ENCODE measurements around the gene TLN1. TPM values are rescaled to one million over a fixed set of nuclear protein-coding genes. Genes with fewer than 3 reads are reported as not detected.

The TLN1 gene
- total and polyA plus RNA-seq, 5 donors from 2014 or later, result 33.7 to 277 (median 35.9) TPM

- H3K27me3 Mint-ChIP-seq, result peaks cover 19% of the 10 kb centered on the region
- peaks cover 17 to 78% (median 59%) of the 10 kb centered on the region in 4 donors for H3K4me1 Mint-ChIP-seq
- H3K4me1 ChIP-seq (ENCODE audit: control insufficient read depth, insufficient read depth, low read length, poor library complexity, severe bottlenecking), result peaks cover 45% of the 10 kb centered on the region
- no peak overlapping the region for H3K4me3 ChIP-seq (ENCODE audit: low read depth, low read length)
- no peaks in the 10 kb centered on the region for H3K27me3 ChIP-seq (ENCODE audit: control insufficient read depth, insufficient read depth, low read length)
- H3K9me3 Mint-ChIP-seq, result peaks cover 0 to 3% (median 0%) of the 10 kb centered on the region in 7 donors
- ATAC-seq (ENCODE audit: low read depth in 2 of 2) (no peak), DNase-seq (no peak)
- H3K36me3 ChIP-seq (ENCODE audit: control insufficient read depth, insufficient read depth, low read length), result peaks cover 11% of the 10 kb centered on the region
- H3K27ac ChIP-seq (ENCODE audit: insufficient read depth, low read length, poor library complexity, severe bottlenecking), result peak overlapping the region; percentile 99
- H3K9me3 ChIP-seq (ENCODE audit: control insufficient read depth in 2 of 2, low read length in 2 of 2), result no peaks in the 10 kb centered on the region
- peaks cover 14% of the 10 kb centered on the region for H3K36me3 Mint-ChIP-seq
- H3K4me3 Mint-ChIP-seq, result peak overlapping the region; percentile 91 to 98 (median 96)
- peak overlapping the region; percentile 96 to 100 (median 100) for H3K27ac Mint-ChIP-seq
Observed at GRCh38 chr9:35656348-35656747, 75.6 kb downstream of the TLN1 start.

- Histone ChIP-seq H3K4me3 (ENCODE audit: low read depth, low read length) (no peak overlapping the region), H3K27ac (ENCODE audit: insufficient read depth, low read length, poor library complexity, severe bottlenecking) (no peak overlapping the region), H3K27me3 (ENCODE audit: control insufficient read depth, insufficient read depth, low read length) (no peaks in the 10 kb centered on the region), H3K9me3 (ENCODE audit: control insufficient read depth in 2 of 2, low read length in 2 of 2) (no peaks in the 10 kb centered on the region), H3K4me1 (ENCODE audit: control insufficient read depth, insufficient read depth, low read length, poor library complexity, severe bottlenecking) (peaks cover 46% of the 10 kb centered on the region), H3K36me3 (ENCODE audit: control insufficient read depth, insufficient read depth, low read length) (peaks cover 4% of the 10 kb centered on the region)
- Mint-ChIP-seq H3K9me3 (peaks cover 0 to 3% (median 0%) of the 10 kb centered on the region in 7 donors), H3K4me1 (peaks cover 17 to 70% (median 46%) of the 10 kb centered on the region in 4 donors), H3K27me3 (peaks cover 19% of the 10 kb centered on the region), H3K4me3 (peak overlapping the region in 1 of 4 donors; percentile 69), H3K36me3 (peaks cover 6% of the 10 kb centered on the region), H3K27ac (peak overlapping the region; percentile 48 to 86 (median 73))
- no peak for ATAC-seq (ENCODE audit: low read depth in 2 of 2)
- no peak for DNase-seq
Observed at GRCh38 chr9:35653611-35654010, 78.4 kb downstream of the TLN1 start.

GRCh38 chr9:35652829-35653209 lies 79.2 kb downstream of the TLN1 start:
- Histone ChIP-seq H3K4me1 (ENCODE audit: control insufficient read depth, insufficient read depth, low read length, poor library complexity, severe bottlenecking) (peaks cover 54% of the 10 kb centered on the region), H3K4me3 (ENCODE audit: low read depth, low read length) (no peak overlapping the region), H3K9me3 (ENCODE audit: control insufficient read depth in 2 of 2, low read length in 2 of 2) (no peaks in the 10 kb centered on the region), H3K27ac (ENCODE audit: insufficient read depth, low read length, poor library complexity, severe bottlenecking) (no peak overlapping the region), H3K36me3 (ENCODE audit: control insufficient read depth, insufficient read depth, low read length) (peaks cover 5% of the 10 kb centered on the region), H3K27me3 (ENCODE audit: control insufficient read depth, insufficient read depth, low read length) (no peaks in the 10 kb centered on the region)
- Mint-ChIP-seq H3K36me3 (peaks cover 7% of the 10 kb centered on the region), H3K9me3 (peaks cover 0 to 1% (median 0%) of the 10 kb centered on the region in 7 donors), H3K4me3 (peak overlapping the region in 1 of 4 donors; percentile 98), H3K27me3 (peaks cover 17% of the 10 kb centered on the region), H3K27ac (peak overlapping the region; percentile 9 to 73 (median 20)), H3K4me1 (peaks cover 14 to 76% (median 51%) of the 10 kb centered on the region in 4 donors)
- ATAC-seq (ENCODE audit: low read depth in 2 of 2) (no peak), DNase-seq (no peak)

GRCh38 chr9:35651956-35652828 lies 79.8 kb downstream of the TLN1 start:
- peaks cover 14% of the 10 kb centered on the region for H3K27me3 Mint-ChIP-seq
- H3K36me3 ChIP-seq (ENCODE audit: control insufficient read depth, insufficient read depth, low read length), result peaks cover 5% of the 10 kb centered on the region
- ATAC-seq (ENCODE audit: low read depth in 2 of 2) (no peak), DNase-seq (no peak)
- H3K4me1 Mint-ChIP-seq, result peaks cover 10 to 76% (median 53%) of the 10 kb centered on the region in 4 donors
- no peaks in the 10 kb centered on the region for H3K9me3 ChIP-seq (ENCODE audit: control insufficient read depth in 2 of 2, low read length in 2 of 2)
- peaks cover 55% of the 10 kb centered on the region for H3K4me1 ChIP-seq (ENCODE audit: control insufficient read depth, insufficient read depth, low read length, poor library complexity, severe bottlenecking)
- H3K4me3 Mint-ChIP-seq, result peak overlapping the region; percentile 96 to 100 (median 97)
- H3K27me3 ChIP-seq (ENCODE audit: control insufficient read depth, insufficient read depth, low read length), result no peaks in the 10 kb centered on the region
- H3K9me3 Mint-ChIP-seq, result no peaks in the 10 kb centered on the region
- peak overlapping the region; percentile 93 for H3K27ac ChIP-seq (ENCODE audit: insufficient read depth, low read length, poor library complexity, severe bottlenecking)
- peaks cover 5% of the 10 kb centered on the region for H3K36me3 Mint-ChIP-seq
- peak overlapping the region in 2 of 3 donors; percentile 88 to 91 for H3K27ac Mint-ChIP-seq
- no peak overlapping the region for H3K4me3 ChIP-seq (ENCODE audit: low read depth, low read length)

- no peaks in the 10 kb centered on the region for H3K9me3 ChIP-seq (ENCODE audit: control insufficient read depth in 2 of 2, low read length in 2 of 2)
- ATAC-seq (ENCODE audit: low read depth in 2 of 2) (no peak), DNase-seq (peak; percentile 32 to 73 (median 43))
- H3K27me3 Mint-ChIP-seq, result peaks cover 12% of the 10 kb centered on the region
- H3K36me3 ChIP-seq (ENCODE audit: control insufficient read depth, insufficient read depth, low read length), result peaks cover 5% of the 10 kb centered on the region
- H3K27me3 ChIP-seq (ENCODE audit: control insufficient read depth, insufficient read depth, low read length), result no peaks in the 10 kb centered on the region
- peak within 1 kb of the TSS; percentile 93 for H3K27ac ChIP-seq (ENCODE audit: insufficient read depth, low read length, poor library complexity, severe bottlenecking)
- H3K4me1 Mint-ChIP-seq, result peaks cover 0 to 77% (median 47%) of the 10 kb centered on the region in 4 donors
- peaks cover 66% of the 10 kb centered on the region for H3K4me1 ChIP-seq (ENCODE audit: control insufficient read depth, insufficient read depth, low read length, poor library complexity, severe bottlenecking)
- H3K27ac Mint-ChIP-seq, result peak within 1 kb of the TSS; percentile 93 to 99 (median 98)
- peaks cover 5% of the 10 kb centered on the region for H3K36me3 Mint-ChIP-seq
- H3K4me3 Mint-ChIP-seq, result peak within 1 kb of the TSS; percentile 96 to 100 (median 97)
- H3K4me3 ChIP-seq (ENCODE audit: low read depth, low read length), result peak within 1 kb of the TSS; percentile 88
- H3K9me3 Mint-ChIP-seq, result peaks cover 0 to 2% (median 0%) of the 10 kb centered on the region in 7 donors
Observed at GRCh38 chr9:35650341-35651158, 81.4 kb downstream of the TLN1 start, which contains the start of gene SIT1. Gene SIT1 (minus strand): TSS chr9:35650931. CDS start chr9:35650853, 78 bp downstream.

GRCh38 chr9:35649431-35650340 lies 82.3 kb downstream of the TLN1 start:
- peaks cover 12% of the 10 kb centered on the region for H3K27me3 Mint-ChIP-seq
- peaks cover 5% of the 10 kb centered on the region for H3K36me3 ChIP-seq (ENCODE audit: control insufficient read depth, insufficient read depth, low read length)
- H3K4me3 ChIP-seq (ENCODE audit: low read depth, low read length), result peak overlapping the region; percentile 88
- peaks cover 70% of the 10 kb centered on the region for H3K4me1 ChIP-seq (ENCODE audit: control insufficient read depth, insufficient read depth, low read length, poor library complexity, severe bottlenecking)
- DNase-seq (peak; percentile 17 to 75 (median 55)), ATAC-seq (ENCODE audit: low read depth in 2 of 2) (no peak)
- H3K27ac ChIP-seq (ENCODE audit: insufficient read depth, low read length, poor library complexity, severe bottlenecking), result peak overlapping the region; percentile 93
- H3K9me3 Mint-ChIP-seq, result peaks cover 0 to 2% (median 0%) of the 10 kb centered on the region in 7 donors
- H3K4me3 Mint-ChIP-seq, result peak overlapping the region; percentile 96 to 100 (median 97)
- no peaks in the 10 kb centered on the region for H3K9me3 ChIP-seq (ENCODE audit: control insufficient read depth in 2 of 2, low read length in 2 of 2)
- peak overlapping the region; percentile 93 to 99 (median 98) for H3K27ac Mint-ChIP-seq
- peaks cover under 1 to 82% (median 45%) of the 10 kb centered on the region in 4 donors for H3K4me1 Mint-ChIP-seq
- no peaks in the 10 kb centered on the region for H3K27me3 ChIP-seq (ENCODE audit: control insufficient read depth, insufficient read depth, low read length)
- peaks cover 5% of the 10 kb centered on the region for H3K36me3 Mint-ChIP-seq

Measured in CD4-positive, CD25-positive, alpha-beta regulatory T cell (primary cell).